Fibroblast of gingiva (primary cell): Measurements from ENCODE around the gene UNC93B1.
A peak's percentile ranks its signal among the peaks of the same experiment; 100 is the strongest.

ENCODE experiments used
- DNase-seq: peaks from one replicate; pipeline ENCODE4 v3.0.0-alpha.2; 2011; ENCODE audit warnings: low read depth

The UNC93B1 gene

GRCh38 chr11:68003846-68004550, at the start of gene UNC93B1:
UNC93B1 (minus strand) TSS chr11:68004097; CDS start chr11:68004043, 54 bp downstream.
- peak; percentile 92 for DNase-seq

DNA sequence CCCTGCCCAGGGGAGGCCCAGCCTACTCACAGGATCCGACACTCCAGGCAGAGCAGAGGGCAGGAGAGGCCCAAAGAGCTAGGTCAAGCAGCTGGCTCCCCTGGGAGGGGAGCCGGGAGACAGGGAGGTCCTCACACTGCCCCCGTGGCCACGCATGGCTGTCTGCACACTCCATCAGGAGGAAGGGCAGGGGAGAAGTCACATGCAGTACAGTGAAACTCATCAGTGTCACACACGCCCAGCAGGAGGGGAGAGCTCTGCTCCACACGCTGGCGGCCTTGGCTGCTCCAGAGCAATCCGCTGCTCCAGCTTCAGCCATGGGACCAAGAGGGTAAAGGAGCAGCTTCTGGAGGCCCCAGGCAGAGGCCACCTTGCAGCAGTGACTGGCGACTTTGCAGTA, 49.2 kb upstream of the UNC93B1 start:
- DNase-seq: no peak

DNA sequence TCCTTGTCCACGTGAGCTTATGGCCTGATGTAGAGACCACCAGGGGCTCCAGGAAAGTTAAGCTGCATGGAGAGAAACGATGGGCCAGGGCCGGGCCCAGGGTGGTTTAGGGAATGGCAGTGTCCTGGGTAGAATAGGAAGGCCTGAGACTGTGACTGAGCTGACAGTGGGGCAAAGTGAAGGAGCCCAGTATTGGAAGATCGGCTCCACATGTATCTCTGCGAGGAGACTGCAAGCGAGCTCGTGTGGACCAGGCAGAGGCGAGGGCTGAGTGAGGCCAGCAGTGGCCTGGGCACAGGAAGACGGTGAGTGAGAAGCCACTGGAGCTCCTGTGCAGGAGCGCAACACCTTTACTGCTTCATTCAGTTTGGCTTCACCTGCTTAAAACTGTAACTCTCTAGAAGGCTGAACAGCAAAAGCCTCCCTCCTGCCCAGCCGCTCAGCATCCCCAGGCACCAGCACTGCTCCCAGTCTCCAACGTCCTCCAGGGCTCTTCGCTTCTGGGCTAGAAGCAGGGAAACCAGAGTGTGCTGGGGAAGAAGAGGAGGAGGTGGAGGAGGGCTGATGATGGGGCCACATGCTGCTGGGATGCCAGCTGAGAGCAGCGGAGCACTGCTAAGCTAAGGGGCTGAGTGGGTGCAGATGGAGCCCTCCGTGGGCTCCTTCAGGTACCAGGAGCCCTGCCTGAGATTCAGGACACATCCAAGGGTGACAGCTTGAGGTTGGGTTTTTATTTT, 48.4 kb upstream of the UNC93B1 start:
- DNase-seq: no peak

DNA sequence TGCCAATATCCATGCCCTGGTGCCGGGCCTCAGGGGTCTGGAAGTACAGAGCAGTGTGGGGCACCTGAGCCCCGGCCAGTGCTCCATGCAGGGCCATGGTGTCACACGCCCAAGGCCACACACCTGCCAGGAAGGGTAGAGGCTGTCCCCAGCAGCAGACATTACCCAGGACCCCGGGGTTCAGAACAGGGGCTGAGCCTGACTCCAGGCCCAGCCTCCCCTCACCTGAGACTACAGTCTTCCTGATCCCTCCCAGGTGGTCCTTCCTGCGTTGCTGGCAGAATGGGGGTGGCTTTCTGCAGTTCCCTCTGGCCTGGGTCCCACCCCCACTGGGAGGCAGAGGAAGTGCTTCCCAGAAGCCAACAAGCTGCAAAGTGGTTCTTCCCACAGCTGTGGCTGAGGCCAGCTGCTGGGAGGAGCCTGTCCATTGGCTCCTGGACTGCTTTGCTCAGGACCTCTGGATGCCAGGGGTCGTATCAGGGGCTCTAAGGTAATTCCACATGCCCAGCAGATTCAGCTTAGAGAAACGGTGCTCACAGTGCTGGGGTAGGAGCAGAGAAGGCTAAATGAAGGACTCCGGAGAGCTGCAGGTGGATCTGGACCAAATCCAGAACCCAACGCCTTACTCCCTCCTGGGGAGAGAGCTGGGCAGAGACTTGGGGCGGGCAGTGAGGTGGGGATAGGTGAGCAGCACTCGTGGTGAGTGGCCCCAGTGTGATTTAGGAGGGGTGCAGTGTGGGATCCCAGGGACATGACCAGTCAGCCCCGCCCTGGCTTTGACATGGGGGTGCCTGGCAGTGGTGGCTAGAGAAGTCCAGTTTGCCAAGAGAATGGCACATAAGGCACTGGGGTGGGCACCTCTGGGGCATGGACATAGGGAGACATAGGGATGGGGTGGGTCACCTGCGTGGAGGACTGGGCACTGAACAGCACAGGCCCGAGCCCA, 47.6 kb upstream of the UNC93B1 start:
- DNase-seq: no peak

GRCh38 chr11:68050371-68050841, 46.5 kb upstream of the UNC93B1 start:
- DNase-seq: no peak

- no peak for DNase-seq
Observed at GRCh38 chr11:68049509-68050370, 45.8 kb upstream of the UNC93B1 start.

- no peak for DNase-seq
Observed at GRCh38 chr11:68048681-68049508, 45.0 kb upstream of the UNC93B1 start.

GRCh38 chr11:68047437-68048290, 43.8 kb upstream of the UNC93B1 start:
- DNase-seq: no peak

DNA sequence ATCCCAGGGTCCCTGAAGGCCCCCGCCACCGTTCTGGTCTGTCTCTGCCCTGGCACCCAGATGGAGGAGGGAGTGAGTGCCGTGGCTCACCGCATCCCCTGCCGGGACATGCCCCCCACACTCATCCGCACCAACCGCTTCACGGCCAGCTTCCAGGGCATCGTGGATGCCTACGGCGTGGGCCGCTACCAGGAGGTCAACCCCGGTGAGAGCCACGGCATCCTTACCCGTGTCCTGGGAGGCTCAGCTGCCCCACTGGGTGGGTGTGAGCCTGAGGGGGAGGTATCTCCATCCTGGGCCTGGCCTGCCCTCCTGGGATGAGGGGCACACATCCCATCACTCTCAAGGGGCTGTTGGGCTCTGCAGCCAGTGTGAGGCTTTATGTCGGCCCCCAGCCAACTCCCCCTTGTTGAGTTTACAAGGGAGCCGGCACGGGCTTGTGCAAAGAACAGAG, 41.0 kb upstream of the UNC93B1 start:
- no peak for DNase-seq

GRCh38 chr11:68044145-68044813, 40.4 kb upstream of the UNC93B1 start:
- DNase-seq: no peak

- peak; percentile 64 for DNase-seq
Observed at GRCh38 chr11:68043349-68044144, 39.6 kb upstream of the UNC93B1 start.

DNA sequence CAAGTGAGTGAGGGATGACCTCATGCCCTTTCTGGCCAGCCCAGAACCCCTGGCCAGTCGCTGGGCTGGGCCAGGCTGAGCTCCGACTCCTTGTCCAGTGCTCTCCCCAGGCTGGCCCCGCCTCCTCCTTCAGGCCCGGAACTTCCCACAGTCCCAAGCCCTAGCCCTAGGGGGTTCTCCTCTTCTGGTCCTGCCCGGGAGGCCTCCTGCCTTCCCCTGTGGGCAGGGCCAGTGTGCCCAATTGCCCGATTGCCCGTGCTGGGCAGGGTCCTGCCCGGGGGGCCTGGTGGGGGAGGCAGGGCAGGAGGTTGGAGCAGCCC, 39.1 kb upstream of the UNC93B1 start:
- no peak for DNase-seq

- no peak for DNase-seq
Observed at GRCh38 chr11:68042219-68043028, 38.5 kb upstream of the UNC93B1 start.

DNA sequence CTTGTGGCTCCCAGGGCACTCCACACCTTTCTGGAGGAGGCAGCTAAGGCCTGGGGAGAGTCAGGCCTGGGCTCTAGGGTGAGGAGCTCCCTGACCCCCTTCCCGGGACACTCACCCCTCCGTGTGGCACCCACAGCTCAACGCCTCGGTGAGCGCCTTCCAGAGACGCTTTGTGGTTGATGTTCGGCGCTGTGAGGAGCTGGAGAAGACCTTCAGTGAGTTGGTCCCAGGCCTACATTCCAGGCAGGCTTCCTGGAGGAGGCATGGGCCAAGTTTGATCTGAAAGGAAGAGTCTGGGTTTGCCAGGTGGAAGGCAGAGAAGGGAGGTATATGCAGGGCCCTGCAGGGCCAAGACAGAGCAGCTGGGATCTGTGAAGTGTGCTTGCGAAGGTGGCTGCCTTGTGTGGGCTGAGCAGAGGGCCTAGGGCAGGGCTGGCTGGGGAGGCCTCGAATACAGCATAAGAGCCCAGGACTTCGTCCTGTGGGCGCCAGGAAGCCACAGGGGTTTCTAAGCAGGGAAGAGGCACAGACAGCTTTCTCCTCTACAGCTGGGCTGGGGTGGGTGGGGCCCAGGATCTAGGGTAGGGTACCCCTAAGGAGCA, 37.8 kb upstream of the UNC93B1 start:
- DNase-seq: no peak

DNA sequence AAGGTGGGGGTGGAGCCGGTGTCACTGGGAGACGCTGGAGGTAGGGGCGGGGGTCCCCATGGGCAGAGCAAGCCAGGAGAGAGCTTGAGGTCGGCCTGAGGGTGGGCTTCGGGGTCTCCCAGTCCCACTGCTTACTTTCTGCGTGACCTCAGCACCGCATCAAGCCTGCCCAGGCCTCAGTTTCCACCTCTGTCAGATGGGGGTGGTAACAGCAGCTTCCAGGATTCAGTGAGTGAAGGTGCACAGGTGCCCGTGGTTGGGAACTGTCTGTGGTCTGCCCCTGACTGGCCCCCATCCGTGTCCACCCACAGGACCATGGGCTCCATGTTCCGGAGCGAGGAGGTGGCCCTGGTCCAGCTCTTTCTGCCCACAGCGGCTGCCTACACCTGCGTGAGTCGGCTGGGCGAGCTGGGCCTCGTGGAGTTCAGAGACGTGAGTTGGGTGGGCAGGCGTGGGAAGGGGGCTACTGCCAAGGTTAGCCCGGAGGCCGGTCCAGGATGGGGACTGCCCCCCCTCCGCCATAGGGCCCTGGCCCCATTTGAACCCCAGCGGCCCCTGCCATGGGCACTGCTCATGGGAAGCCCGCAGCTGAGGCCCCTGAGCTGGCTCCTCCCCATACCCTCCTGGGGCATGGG, 37.2 kb upstream of the UNC93B1 start:
- no peak for DNase-seq
